Progenitor cell of endocrine pancreas (in vitro differentiated cells): Measurements from ENCODE around the gene ZNF574. TPM values are rescaled to one million over a fixed set of nuclear protein-coding genes. Genes with fewer than 3 reads are reported as not detected.

Experiments
- DNase-seq: peaks from one replicate; pipeline ENCODE4 v3.0.0; 2021; ENCODE audit warnings: low spot score; ENCODE audit not compliant: unreplicated experiment
- H3K27ac Mint-ChIP-seq: 2 replicates; pipeline ENCODE4 v1.8.0; 2021; ENCODE audit warnings: mild to moderate bottlenecking, moderate library complexity, mixed read lengths
- H3K27me3 Mint-ChIP-seq: 2 replicates; pipeline ENCODE4 v1.8.0; 2021; ENCODE audit warnings: mixed read lengths
- H3K36me3 Mint-ChIP-seq: 2 replicates; pipeline ENCODE4 v1.8.0; 2022; ENCODE audit warnings: mixed read lengths; ENCODE audit not compliant: insufficient read depth
- H3K4me1 Mint-ChIP-seq: 2 replicates; pipeline ENCODE4 v1.8.0; 2021; ENCODE audit warnings: low read depth, mixed read lengths
- H3K4me3 Mint-ChIP-seq: 2 replicates; pipeline ENCODE4 v1.8.0; 2021; ENCODE audit warnings: low read depth, mild to moderate bottlenecking, moderate library complexity, mixed read lengths
- H3K9me3 Mint-ChIP-seq: 2 replicates; pipeline ENCODE4 v1.8.0; 2021; ENCODE audit warnings: low read depth, mixed read lengths
- CTCF ChIP-seq: fragments of 200-600 bp; sonication (generic); IDR thresholded peaks from one replicate; pipeline ENCODE4 v1.5.0; 2021; ENCODE audit warnings: antibody characterized with exemption, mild to moderate bottlenecking; ENCODE audit not compliant: unreplicated experiment
- total RNA-seq: library from RNA; stranded (reverse); gene quantifications from 2 replicates; pipeline ENCODE4 v1.2.1, GENCODE V29; 2021

ZNF574 gene
- total RNA-seq, 1 donor from 2014 or later = 22.5 TPM

DNA sequence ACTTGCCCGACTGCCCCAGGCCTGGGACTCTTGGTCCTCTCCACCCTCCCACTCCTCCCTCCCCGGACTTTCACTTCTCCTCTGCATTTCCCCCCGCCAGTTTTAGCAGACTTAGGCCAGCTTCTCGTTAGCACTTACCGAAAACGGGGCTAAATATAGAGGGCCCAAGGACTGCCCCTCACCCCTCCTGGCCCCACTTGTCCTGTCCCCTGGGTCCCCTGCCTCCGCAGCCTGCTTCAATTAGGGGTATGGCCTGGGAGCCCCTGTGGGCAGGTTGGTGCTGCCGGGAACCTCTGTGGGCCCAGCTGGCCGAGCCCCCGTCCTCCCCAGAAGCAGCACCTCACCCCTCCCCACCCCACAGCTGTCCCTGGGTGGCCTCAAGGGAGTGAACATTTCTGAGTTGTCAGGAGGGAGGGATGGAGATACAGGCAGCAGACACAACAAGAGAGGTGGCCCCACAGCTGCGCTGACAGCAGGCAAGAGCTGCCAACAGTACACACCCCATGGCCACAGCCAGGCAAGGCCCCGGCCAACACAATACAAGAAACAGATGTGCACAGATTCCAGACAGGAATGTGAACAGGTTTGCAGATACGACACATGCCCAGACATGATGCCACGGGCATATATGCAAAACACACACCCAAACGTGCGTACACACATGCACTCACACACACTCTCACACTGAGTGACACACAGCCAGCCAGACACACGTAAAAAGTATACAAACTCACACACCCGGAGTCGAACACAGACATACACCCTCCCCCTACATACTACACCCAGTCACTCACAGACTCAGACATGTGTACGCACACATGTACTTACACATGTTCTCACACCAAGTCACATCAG is 53.7 kb downstream of the ZNF574 start:
- H3K36me3 Mint-ChIP-seq = no peaks in the 10 kb centered on the region
- DNase-seq = no peak
- no peak for TF ChIP-seq CTCF

GRCh38 chr19:42130254-42130573 is 54.2 kb downstream of the ZNF574 start:
- no peaks in the 10 kb centered on the region for H3K9me3 Mint-ChIP-seq
- H3K27ac Mint-ChIP-seq = no peak overlapping the region
- no peak for DNase-seq

More for the DNA sequence above, 53.7 kb downstream of the ZNF574 start:
- Mint-ChIP-seq H3K4me3 (no peak overlapping the region), H3K27me3 (peaks cover 67% of the 10 kb centered on the region), H3K9me3 (no peaks in the 10 kb centered on the region), H3K4me1 (peaks cover 3% of the 10 kb centered on the region), H3K27ac (no peak overlapping the region)

More at GRCh38 chr19:42130254-42130573, 54.2 kb downstream of the ZNF574 start:
- Mint-ChIP-seq H3K4me3 (no peak overlapping the region), H3K27me3 (peaks cover 65% of the 10 kb centered on the region), H3K4me1 (peaks cover 3% of the 10 kb centered on the region), H3K36me3 (no peaks in the 10 kb centered on the region)
- TF ChIP-seq CTCF = no peak

Other genes with a start within 250 kb of the ZNF574 start
- not detected in 2 replicates for gene LYPD4, start 231.5 kb upstream of the ZNF574 start, total RNA-seq
- gene DMRTC2, start 231.1 kb upstream of the ZNF574 start, total RNA-seq = not detected in 2 replicates
- 2,232 and 2,439 TPM in 2 replicates for gene RPS19, start 215.9 kb upstream of the ZNF574 start, total RNA-seq
- gene CD79A, start 198.9 kb upstream of the ZNF574 start, total RNA-seq = 0.36 and 0.78 TPM in 2 replicates
- 109 and 112 TPM in 2 replicates for gene ARHGEF1, start 193.0 kb upstream of the ZNF574 start, total RNA-seq
- 0.84 and 1.2 TPM in 2 replicates for gene ERFL, start 147.7 kb upstream of the ZNF574 start, total RNA-seq
- gene RABAC1, start 116.8 kb upstream of the ZNF574 start, total RNA-seq = 86.6 and 87.7 TPM in 2 replicates
- 0.29 TPM in 2 replicates for gene ATP1A3, start 81.9 kb upstream of the ZNF574 start, total RNA-seq
- gene GRIK5, start 6.0 kb upstream of the ZNF574 start, total RNA-seq = 10.7 and 11.6 TPM in 2 replicates
- gene POU2F2, start 56.3 kb downstream of the ZNF574 start, total RNA-seq = 0.89 and 1.6 TPM in 2 replicates
- gene DEDD2, start 141.5 kb downstream of the ZNF574 start, total RNA-seq = 35.7 and 38.3 TPM in 2 replicates
- 17.6 and 21.1 TPM in 2 replicates for gene ZNF526, start 144.1 kb downstream of the ZNF574 start, total RNA-seq
- gene GSK3A, start 166.4 kb downstream of the ZNF574 start, total RNA-seq = 53.0 and 54.7 TPM in 2 replicates
- gene ERF, start 179.0 kb downstream of the ZNF574 start, total RNA-seq = 106 and 111 TPM in 2 replicates
- 86.0 and 87.2 TPM in 2 replicates for gene CIC, start 193.1 kb downstream of the ZNF574 start, total RNA-seq
- 3.2 and 3.4 TPM in 2 replicates for gene PRR19, start 226.0 kb downstream of the ZNF574 start, total RNA-seq
- 144 and 157 TPM in 2 replicates for gene PAFAH1B3, start 226.5 kb downstream of the ZNF574 start, total RNA-seq
- 1.9 and 2.0 TPM in 2 replicates for gene TMEM145, start 237.1 kb downstream of the ZNF574 start, total RNA-seq
- gene MEGF8, start 249.5 kb downstream of the ZNF574 start, total RNA-seq = 51.9 and 61.7 TPM in 2 replicates